Fibroblast of mammary gland (primary cell): ENCODE data around the gene RAP1GAP2.
"Not testable (repeated sequence)": the region's sequence is repeated elsewhere in the genome, so short reads cannot be mapped to it uniquely, and the experiment has no call there.

ENCODE experiments used
- DNase-seq: peaks from one replicate; pipeline ENCODE4 v3.0.0-alpha.2; 2010; ENCODE audit warnings: low read depth
- H3K4me3 ChIP-seq: 2 replicates; pipeline ENCODE4 v1.5.1; 2011; ENCODE audit warnings: low read depth, mild to moderate bottlenecking, low read length, moderate library complexity; ENCODE audit not compliant: control insufficient read depth
- TF ChIP-seq, protein P1 (sequence below): conservative IDR thresholded peaks from 2 replicates; pipeline ENCODE4 v1.5.1; 2011; ENCODE audit warnings: low read depth, low read length, inconsistent platforms; ENCODE audit not compliant: control insufficient read depth, insufficient read depth

The RAP1GAP2 gene

GRCh38 chr17:3048727-3049471, 252.7 kb downstream of the RAP1GAP2 start:
- H3K4me3 ChIP-seq = peak overlapping the region; percentile 67
- TF ChIP-seq, protein P1, sequence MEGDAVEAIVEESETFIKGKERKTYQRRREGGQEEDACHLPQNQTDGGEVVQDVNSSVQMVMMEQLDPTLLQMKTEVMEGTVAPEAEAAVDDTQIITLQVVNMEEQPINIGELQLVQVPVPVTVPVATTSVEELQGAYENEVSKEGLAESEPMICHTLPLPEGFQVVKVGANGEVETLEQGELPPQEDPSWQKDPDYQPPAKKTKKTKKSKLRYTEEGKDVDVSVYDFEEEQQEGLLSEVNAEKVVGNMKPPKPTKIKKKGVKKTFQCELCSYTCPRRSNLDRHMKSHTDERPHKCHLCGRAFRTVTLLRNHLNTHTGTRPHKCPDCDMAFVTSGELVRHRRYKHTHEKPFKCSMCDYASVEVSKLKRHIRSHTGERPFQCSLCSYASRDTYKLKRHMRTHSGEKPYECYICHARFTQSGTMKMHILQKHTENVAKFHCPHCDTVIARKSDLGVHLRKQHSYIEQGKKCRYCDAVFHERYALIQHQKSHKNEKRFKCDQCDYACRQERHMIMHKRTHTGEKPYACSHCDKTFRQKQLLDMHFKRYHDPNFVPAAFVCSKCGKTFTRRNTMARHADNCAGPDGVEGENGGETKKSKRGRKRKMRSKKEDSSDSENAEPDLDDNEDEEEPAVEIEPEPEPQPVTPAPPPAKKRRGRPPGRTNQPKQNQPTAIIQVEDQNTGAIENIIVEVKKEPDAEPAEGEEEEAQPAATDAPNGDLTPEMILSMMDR = peak; percentile 61
- DNase-seq = peak; percentile 98

- TF ChIP-seq, protein P1 = no peak
- peak; percentile 25 for DNase-seq
- H3K4me3 ChIP-seq = no peak overlapping the region
Measured at GRCh38 chr17:3049705-3050295, 253.6 kb downstream of the RAP1GAP2 start.

DNA sequence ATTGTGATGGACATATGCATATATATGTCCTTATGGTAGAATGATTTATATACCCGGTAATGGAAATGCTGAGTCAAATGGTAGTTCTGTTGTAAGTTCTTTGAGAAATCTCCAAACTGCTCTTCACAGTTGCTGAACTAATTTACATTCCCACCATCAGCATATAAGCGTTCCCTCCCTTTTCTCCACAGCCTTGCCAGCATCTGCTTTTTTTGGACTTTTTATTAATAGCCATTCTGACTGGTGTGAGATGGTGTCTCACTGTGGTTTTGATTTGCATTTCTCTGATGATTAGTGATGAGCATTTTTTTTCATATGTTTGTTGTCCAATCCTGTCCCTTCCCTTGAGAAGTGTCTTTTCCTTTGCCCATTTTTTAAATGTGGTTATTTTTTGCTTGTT, 258.6 kb downstream of the RAP1GAP2 start:
- not testable (repeated sequence) for DNase-seq

DNA sequence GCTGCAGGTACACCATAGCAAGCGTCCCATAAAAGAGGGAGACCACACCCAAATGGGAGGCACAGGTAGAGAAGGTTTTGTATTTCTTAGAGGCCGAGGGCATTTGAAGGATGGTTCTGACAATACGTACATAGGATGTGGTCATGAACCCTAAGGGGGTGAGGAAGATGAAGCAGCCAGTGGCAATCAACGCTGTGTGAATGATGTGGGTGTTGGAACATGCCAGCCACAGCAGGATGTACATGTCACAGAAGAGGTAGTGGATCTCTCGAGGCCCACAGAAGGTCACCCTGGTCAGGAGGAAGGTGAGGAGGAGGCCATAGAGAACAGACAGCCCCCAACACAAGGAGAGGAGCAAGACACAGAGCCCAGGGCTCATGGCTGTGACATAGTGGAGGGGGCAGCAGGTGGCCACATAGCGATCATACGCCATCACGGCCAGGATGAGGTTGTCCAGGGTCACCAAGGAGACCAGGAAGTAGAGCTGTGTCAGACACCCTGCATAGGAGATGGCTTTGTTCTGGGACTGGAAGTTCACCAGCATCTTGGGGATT, 266.7 kb downstream of the RAP1GAP2 start:
- DNase-seq, H3K4me3 ChIP-seq: not testable (repeated sequence)

More for the DNA sequence above, 258.6 kb downstream of the RAP1GAP2 start:
- H3K4me3 ChIP-seq = not testable (repeated sequence)

DNA sequence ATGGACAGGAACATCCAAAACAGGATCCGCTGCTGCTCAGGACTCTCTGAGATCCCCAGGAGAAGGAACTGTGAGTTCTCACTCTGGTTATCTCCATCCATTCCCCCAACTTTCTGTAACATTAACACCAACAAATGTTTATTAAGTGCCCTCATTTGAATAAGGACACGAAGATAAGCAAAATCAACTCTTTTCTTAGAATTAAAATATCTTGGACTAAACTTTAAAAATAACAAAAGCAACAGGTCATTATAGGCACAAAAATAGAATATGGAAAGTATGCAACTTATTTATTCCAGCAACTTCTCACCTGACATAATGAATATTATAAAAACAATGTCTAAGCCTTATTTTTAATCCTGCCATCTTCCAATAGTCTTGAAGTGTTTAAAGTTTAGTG, 267.3 kb downstream of the RAP1GAP2 start, which contains the start of gene OR1D5:
Gene OR1D5, minus strand, starts transcription at position 101 of the 400 bp plus-strand sequence. Its CDS starts 0 bp downstream, at position 101.
- H3K4me3 ChIP-seq, DNase-seq: not testable (repeated sequence)

GRCh38 chr17:3065192-3065591, 269.0 kb downstream of the RAP1GAP2 start:
- DNase-seq = not testable (repeated sequence)

DNA sequence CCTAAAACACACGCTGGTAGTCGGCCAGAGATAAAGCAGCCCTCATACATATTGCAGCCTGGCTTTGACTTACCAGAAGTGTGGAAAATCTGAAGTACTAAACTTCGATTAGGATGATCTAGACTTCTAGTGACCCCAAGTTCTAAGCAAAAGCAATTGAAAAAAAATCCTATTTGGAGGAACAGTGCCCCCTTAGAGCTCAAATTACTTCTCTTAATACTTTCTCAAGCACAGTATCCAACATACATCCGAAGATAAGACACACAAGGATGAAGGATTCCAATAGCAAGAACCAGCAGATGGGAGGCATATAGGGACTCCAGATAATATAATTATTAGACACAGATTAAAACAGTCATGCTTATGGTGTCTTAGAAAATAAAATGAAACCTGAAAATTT, 277.6 kb downstream of the RAP1GAP2 start:
- H3K4me3 ChIP-seq, DNase-seq: not testable (repeated sequence)

More at GRCh38 chr17:3065192-3065591, 269.0 kb downstream of the RAP1GAP2 start:
- H3K4me3 ChIP-seq = not testable (repeated sequence)
